Panc1 (cell line): ENCODE data around the gene KBTBD6.

Experiments used
- POLR2AphosphoS5 ChIP-seq: IDR thresholded peaks from 2 replicates; pipeline ENCODE4 v1.6.1; 2012; ENCODE audit warnings: mild to moderate bottlenecking, low read depth, low read length, moderate library complexity
- SIN3A ChIP-seq: IDR thresholded peaks from 2 replicates; pipeline ENCODE4 v1.6.1; 2012; ENCODE audit warnings: low read depth, mild to moderate bottlenecking, low read length, moderate library complexity, borderline replicate concordance; ENCODE audit not compliant: insufficient read depth
- TCF7L2 ChIP-seq: IDR thresholded peaks from 2 replicates; pipeline ENCODE4 v1.6.1; 2011; ENCODE audit warnings: mild to moderate bottlenecking, low read depth, low read length, inconsistent platforms
- TF ChIP-seq, protein P1 (sequence below): fragments of 450-650 bp; IDR thresholded peaks from 2 replicates; pipeline ENCODE4 v1.5.1; 2017; ENCODE audit warnings: mild to moderate bottlenecking
- TF ChIP-seq, protein P2 (sequence below), 2 experiments: IDR thresholded peaks; 2 replicates each; pipeline ENCODE4 v1.6.1; 2011 to 2012; ENCODE audit warnings: low read depth in 2 of 2, control low read depth in 1 of 2, low read length in 1 of 2, mild to moderate bottlenecking in 1 of 2, moderate library complexity in 1 of 2; ENCODE audit not compliant: insufficient read depth in 1 of 2

DNA sequence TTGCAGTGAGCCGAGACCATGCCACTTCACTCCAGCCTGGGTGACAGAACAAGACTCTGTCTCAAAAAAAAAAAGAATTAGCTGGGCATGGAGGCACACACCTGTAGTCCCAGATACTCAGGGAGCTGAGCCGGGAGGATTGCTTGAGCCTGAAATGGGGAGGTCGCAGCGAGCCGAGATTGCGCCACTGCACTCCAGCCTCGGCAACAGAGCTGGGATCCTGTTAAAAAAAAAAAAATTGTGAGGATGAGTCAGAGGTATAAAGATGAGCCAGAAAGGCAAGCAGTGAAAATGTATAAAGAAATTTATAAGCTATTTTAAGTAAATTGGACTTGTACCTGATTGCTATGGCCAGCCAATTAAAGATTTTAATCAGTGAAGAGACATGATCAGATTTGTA, 21.1 kb downstream of the KBTBD6 start:
- TF ChIP-seq POLR2AphosphoS5 (no peak), TCF7L2 (no peak), SIN3A (no peak)
- TF ChIP-seq, protein P1, sequence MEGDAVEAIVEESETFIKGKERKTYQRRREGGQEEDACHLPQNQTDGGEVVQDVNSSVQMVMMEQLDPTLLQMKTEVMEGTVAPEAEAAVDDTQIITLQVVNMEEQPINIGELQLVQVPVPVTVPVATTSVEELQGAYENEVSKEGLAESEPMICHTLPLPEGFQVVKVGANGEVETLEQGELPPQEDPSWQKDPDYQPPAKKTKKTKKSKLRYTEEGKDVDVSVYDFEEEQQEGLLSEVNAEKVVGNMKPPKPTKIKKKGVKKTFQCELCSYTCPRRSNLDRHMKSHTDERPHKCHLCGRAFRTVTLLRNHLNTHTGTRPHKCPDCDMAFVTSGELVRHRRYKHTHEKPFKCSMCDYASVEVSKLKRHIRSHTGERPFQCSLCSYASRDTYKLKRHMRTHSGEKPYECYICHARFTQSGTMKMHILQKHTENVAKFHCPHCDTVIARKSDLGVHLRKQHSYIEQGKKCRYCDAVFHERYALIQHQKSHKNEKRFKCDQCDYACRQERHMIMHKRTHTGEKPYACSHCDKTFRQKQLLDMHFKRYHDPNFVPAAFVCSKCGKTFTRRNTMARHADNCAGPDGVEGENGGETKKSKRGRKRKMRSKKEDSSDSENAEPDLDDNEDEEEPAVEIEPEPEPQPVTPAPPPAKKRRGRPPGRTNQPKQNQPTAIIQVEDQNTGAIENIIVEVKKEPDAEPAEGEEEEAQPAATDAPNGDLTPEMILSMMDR, result no peak
- TF ChIP-seq, protein P2, sequence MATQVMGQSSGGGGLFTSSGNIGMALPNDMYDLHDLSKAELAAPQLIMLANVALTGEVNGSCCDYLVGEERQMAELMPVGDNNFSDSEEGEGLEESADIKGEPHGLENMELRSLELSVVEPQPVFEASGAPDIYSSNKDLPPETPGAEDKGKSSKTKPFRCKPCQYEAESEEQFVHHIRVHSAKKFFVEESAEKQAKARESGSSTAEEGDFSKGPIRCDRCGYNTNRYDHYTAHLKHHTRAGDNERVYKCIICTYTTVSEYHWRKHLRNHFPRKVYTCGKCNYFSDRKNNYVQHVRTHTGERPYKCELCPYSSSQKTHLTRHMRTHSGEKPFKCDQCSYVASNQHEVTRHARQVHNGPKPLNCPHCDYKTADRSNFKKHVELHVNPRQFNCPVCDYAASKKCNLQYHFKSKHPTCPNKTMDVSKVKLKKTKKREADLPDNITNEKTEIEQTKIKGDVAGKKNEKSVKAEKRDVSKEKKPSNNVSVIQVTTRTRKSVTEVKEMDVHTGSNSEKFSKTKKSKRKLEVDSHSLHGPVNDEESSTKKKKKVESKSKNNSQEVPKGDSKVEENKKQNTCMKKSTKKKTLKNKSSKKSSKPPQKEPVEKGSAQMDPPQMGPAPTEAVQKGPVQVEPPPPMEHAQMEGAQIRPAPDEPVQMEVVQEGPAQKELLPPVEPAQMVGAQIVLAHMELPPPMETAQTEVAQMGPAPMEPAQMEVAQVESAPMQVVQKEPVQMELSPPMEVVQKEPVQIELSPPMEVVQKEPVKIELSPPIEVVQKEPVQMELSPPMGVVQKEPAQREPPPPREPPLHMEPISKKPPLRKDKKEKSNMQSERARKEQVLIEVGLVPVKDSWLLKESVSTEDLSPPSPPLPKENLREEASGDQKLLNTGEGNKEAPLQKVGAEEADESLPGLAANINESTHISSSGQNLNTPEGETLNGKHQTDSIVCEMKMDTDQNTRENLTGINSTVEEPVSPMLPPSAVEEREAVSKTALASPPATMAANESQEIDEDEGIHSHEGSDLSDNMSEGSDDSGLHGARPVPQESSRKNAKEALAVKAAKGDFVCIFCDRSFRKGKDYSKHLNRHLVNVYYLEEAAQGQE (IDR thresholded peaks at IDR 0.05; ENCODE audit: insufficient read depth in 1 of 2, low read depth in 2 of 2, low read length in 1 of 2), result no peak
